Neural cell (in vitro differentiated cells): ENCODE data around the gene CMTM3.

Source experiments
- CTCF ChIP-seq: fragments of 450-650 bp; IDR thresholded peaks from 2 replicates; pipeline ENCODE4 v1.5.1; 2014; ENCODE audit warnings: antibody characterized with exemption, mild to moderate bottlenecking, moderate library complexity; ENCODE audit not compliant: poor library complexity, severe bottlenecking
- EP300 ChIP-seq: fragments of 450-650 bp; conservative IDR thresholded peaks from 2 replicates; pipeline ENCODE4 v1.6.1; 2014; ENCODE audit warnings: antibody characterized with exemption, mild to moderate bottlenecking, moderate library complexity; ENCODE audit not compliant: poor library complexity, severe bottlenecking
- EZH2 ChIP-seq: fragments of 200-600, 300-800 bp; shearing (Covaris generic), sonication (generic); IDR thresholded peaks from 2 replicates; pipeline ENCODE4 v1.6.1; 2014; ENCODE audit warnings: antibody characterized with exemption, low read length, borderline replicate concordance, mild to moderate bottlenecking; ENCODE audit not compliant: insufficient read depth, poor library complexity, severe bottlenecking
- POLR2AphosphoS5 ChIP-seq: IDR thresholded peaks from 2 replicates; pipeline ENCODE4 v1.6.1; 2012
- RAD21 ChIP-seq: fragments of 450-650 bp; conservative IDR thresholded peaks from 2 replicates; pipeline ENCODE4 v1.6.1; 2014; ENCODE audit warnings: antibody characterized with exemption, mild to moderate bottlenecking, moderate library complexity
- REST ChIP-seq: IDR thresholded peaks from 2 replicates; pipeline ENCODE4 v1.6.1; 2012; ENCODE audit warnings: borderline replicate concordance
- SMC3 ChIP-seq: fragments of 450-650 bp; conservative IDR thresholded peaks from 2 replicates; pipeline ENCODE4 v1.6.1; 2014; ENCODE audit warnings: antibody characterized with exemption, mild to moderate bottlenecking, moderate library complexity; ENCODE audit not compliant: poor library complexity
- TAF1 ChIP-seq: IDR thresholded peaks from 2 replicates; pipeline ENCODE4 v1.6.1; 2012; ENCODE audit warnings: low read depth

GRCh38 chr16:66599726-66600125 is 4.8 kb upstream of the CMTM3 start:
- TF ChIP-seq CTCF, result no peak
- TF ChIP-seq REST, result no peak
- TF ChIP-seq POLR2AphosphoS5, result no peak
- no peak for TF ChIP-seq RAD21
- TF ChIP-seq SMC3, result no peak
- no peak for TF ChIP-seq EZH2
- no peak for TF ChIP-seq TAF1
- no peak for TF ChIP-seq EP300
